HepG2 (cell line): ENCODE measurements around the gene CTSA. TPM values are rescaled to one million over a fixed set of nuclear protein-coding genes. Genes with fewer than 3 reads are reported as not detected.

Source experiments
- ATF7 ChIP-seq, 2 experiments: fragments of 450-650 bp in 1 of 2; sonication (generic) in 1 of 2; formaldehyde crosslinking in 1 of 2; IDR thresholded peaks; 2 replicates each; pipeline versions ENCODE4 v1.4.0 to v1.6.1; 2016 to 2020; ENCODE audit warnings: antibody characterized with exemption in 1 of 2, mild to moderate bottlenecking in 1 of 2, missing genetic modification reagents in 1 of 2
- ATRX ChIP-seq: sonication (generic); formaldehyde crosslinking; IDR thresholded peaks from 2 replicates; pipeline ENCODE4 v1.4.0; 2020; ENCODE audit warnings: missing genetic modification reagents, borderline replicate concordance
- HMGA1 ChIP-seq: sonication (generic); formaldehyde crosslinking; conservative IDR thresholded peaks from 2 replicates; pipeline ENCODE4 v1.4.0; 2020; ENCODE audit warnings: missing genetic modification reagents
- HNRNPK ChIP-seq: fragments of 200-400 bp; formaldehyde crosslinking; IDR thresholded peaks from 2 replicates; pipeline ENCODE4 v1.6.1; 2018; ENCODE audit warnings: low read length, low read depth, moderate library complexity, mild to moderate bottlenecking; ENCODE audit not compliant: poor library complexity, severe bottlenecking
- JARID2 ChIP-seq: sonication (generic); formaldehyde crosslinking; IDR thresholded peaks from 2 replicates; pipeline ENCODE4 v1.8.1; 2023; ENCODE audit warnings: missing genetic modification reagents, inconsistent platforms; ENCODE audit not compliant: insufficient replicate concordance
- KDM4B ChIP-seq: sonication (generic); formaldehyde crosslinking; IDR thresholded peaks from 2 replicates; pipeline ENCODE4 v1.4.0; 2020; ENCODE audit warnings: missing genetic modification reagents
- NFE2L1 ChIP-seq: sonication (generic); formaldehyde crosslinking; IDR thresholded peaks from 2 replicates; pipeline ENCODE4 v1.4.0; 2020; ENCODE audit warnings: missing genetic modification reagents, mild to moderate bottlenecking, borderline replicate concordance
- RBM22 ChIP-seq: fragments of 200-400 bp; formaldehyde crosslinking; optimal IDR thresholded peaks from 2 replicates; pipeline ENCODE3; 2017; ENCODE audit warnings: mild to moderate bottlenecking, low read length, moderate library complexity
- SOX5 ChIP-seq: IDR thresholded peaks from 2 replicates; pipeline ENCODE4 v1.6.1; 2016; ENCODE audit warnings: borderline replicate concordance
- SRF ChIP-seq: IDR thresholded peaks from 2 replicates; pipeline ENCODE4 v1.6.1; 2011; ENCODE audit warnings: mild to moderate bottlenecking, low read depth, low read length, moderate library complexity
- STAG1 ChIP-seq: sonication (generic); formaldehyde crosslinking; IDR thresholded peaks from 2 replicates; pipeline ENCODE4 v1.4.0; 2020; ENCODE audit warnings: missing genetic modification reagents
- ZMYM4 ChIP-seq: sonication (generic); formaldehyde crosslinking; IDR thresholded peaks from 2 replicates; pipeline ENCODE4 v1.8.1; 2023; ENCODE audit warnings: mild to moderate bottlenecking, missing genetic modification reagents
- ZNF441 ChIP-seq: sonication (generic); formaldehyde crosslinking; IDR thresholded peaks from 2 replicates; pipeline ENCODE4 v1.7.0; 2021; ENCODE audit warnings: missing genetic modification reagents, borderline replicate concordance
- ZNF501 ChIP-seq: sonication (generic); formaldehyde crosslinking; IDR thresholded peaks from 2 replicates; pipeline ENCODE4 v1.5.1; 2020; ENCODE audit warnings: mild to moderate bottlenecking, moderate library complexity, missing genetic modification reagents
- ZNF572 ChIP-seq: sonication (generic); formaldehyde crosslinking; IDR thresholded peaks from 2 replicates; pipeline ENCODE4 v1.5.1; 2020; ENCODE audit warnings: mild to moderate bottlenecking, missing genetic modification reagents
- ZNF589 ChIP-seq: sonication (generic); formaldehyde crosslinking; conservative IDR thresholded peaks from 2 replicates; pipeline ENCODE4 v1.8.0; 2022; ENCODE audit warnings: mild to moderate bottlenecking, moderate library complexity, missing genetic modification reagents
- ZNF709 ChIP-seq: sonication (generic); formaldehyde crosslinking; IDR thresholded peaks from 2 replicates; pipeline ENCODE4 v1.5.0; 2020; ENCODE audit warnings: mild to moderate bottlenecking, missing genetic modification reagents
- polyA plus RNA-seq, 8 experiments: library from polyadenylated mRNA; depleted of rRNA in 3 of 8; stranded (reverse) in 7 of 8; unstranded in 1 of 8; fragments of >200 nt; fragmentation: Illumina TruSeq in 4 of 8; extraction: Trizol in 4 of 8; gene quantifications; 2 replicates each; pipeline versions ENCODE4 v1.2.1 to v1.2.3, GENCODE V29; 2011 to 2016; ENCODE audit warnings: low read depth in 4 of 8, missing spikeins in 1 of 8, mixed read lengths in 1 of 8; ENCODE audit not compliant: insufficient read depth in 1 of 8
- total RNA-seq, 5 experiments: library from RNA; depleted of rRNA; stranded (reverse); fragments of >200 nt; fragmentation: Illumina TruSeq; extraction: Trizol; gene quantifications; 2 replicates each; pipeline ENCODE4 v1.2.3, GENCODE V29; 2016; ENCODE audit warnings: low read depth in 1 of 5
- TF ChIP-seq, protein P1 (sequence below): sonication (generic); formaldehyde crosslinking; IDR thresholded peaks from 2 replicates; pipeline ENCODE4 v1.5.0; 2020; ENCODE audit warnings: missing genetic modification reagents, mild to moderate bottlenecking, borderline replicate concordance
- TF ChIP-seq, protein P2 (sequence below): sonication (generic); formaldehyde crosslinking; IDR thresholded peaks from 2 replicates; pipeline ENCODE4 v1.4.0; 2020; ENCODE audit warnings: missing genetic modification reagents, low read depth, mild to moderate bottlenecking, borderline replicate concordance
- TF ChIP-seq, protein P3 (sequence below): sonication (generic); formaldehyde crosslinking; conservative IDR thresholded peaks from 2 replicates; pipeline ENCODE4 v1.8.1; 2023; ENCODE audit warnings: missing genetic modification reagents
- TF ChIP-seq, protein P4 (sequence below): sonication (generic); formaldehyde crosslinking; IDR thresholded peaks from 2 replicates; pipeline ENCODE4 v1.5.1; 2020; ENCODE audit warnings: mild to moderate bottlenecking, missing genetic modification reagents, borderline replicate concordance
- TF ChIP-seq, protein P5 (sequence below), 2 experiments: fragments of 450-650 bp in 1 of 2; sonication (generic) in 1 of 2; formaldehyde crosslinking; IDR thresholded peaks; 2 replicates each; pipeline versions ENCODE4 v1.5.0 to v1.8.0; 2020 to 2022; ENCODE audit warnings: mild to moderate bottlenecking in 1 of 2, missing genetic modification reagents in 1 of 2

Gene CTSA
- total and polyA plus RNA-seq, 2 of the 13 experiments (the other 11 are each of a cell fraction or from before 2014, with no cell fraction given): 202 to 231 TPM

DNA sequence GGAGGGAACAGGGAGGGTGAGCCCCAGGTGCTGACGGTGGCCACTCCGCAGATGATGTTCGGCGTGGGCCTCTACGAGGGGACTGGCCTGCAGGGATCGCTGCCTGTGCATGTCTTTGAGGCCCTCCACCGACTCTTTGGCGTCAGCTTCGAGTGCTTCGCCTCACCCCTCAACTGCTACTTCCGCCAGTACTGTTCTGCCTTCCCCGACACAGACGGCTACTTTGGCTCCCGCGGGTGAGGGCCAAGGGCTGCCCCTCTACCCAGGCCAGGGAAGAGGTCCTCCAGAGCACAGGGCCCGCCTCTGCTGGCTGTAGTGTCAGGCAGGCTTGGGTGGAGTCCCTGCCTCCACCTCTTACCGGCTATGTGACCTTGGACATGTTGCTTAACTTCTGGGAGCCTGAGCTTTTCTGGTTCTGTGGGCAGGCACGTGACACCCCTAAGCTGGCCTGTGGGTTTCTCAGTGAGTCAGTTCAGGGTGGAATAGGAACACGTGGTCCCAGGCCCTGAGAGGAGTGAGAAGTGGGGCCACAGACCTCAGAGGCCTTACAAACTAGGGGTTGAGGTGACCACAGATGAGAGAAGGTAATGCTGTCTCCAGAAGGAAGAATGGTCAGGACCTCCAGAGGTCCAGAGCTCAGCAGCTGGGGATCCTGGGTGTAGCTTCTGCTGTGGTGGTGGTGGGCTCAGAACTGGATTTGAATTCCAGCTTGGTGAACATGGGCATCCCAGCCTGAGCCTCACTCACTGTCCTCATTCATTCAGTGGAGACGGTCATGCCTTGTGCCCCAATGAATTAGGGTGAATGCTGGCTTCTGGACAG is 55.2 kb downstream of the CTSA start (continued):
- TF ChIP-seq, protein P1, sequence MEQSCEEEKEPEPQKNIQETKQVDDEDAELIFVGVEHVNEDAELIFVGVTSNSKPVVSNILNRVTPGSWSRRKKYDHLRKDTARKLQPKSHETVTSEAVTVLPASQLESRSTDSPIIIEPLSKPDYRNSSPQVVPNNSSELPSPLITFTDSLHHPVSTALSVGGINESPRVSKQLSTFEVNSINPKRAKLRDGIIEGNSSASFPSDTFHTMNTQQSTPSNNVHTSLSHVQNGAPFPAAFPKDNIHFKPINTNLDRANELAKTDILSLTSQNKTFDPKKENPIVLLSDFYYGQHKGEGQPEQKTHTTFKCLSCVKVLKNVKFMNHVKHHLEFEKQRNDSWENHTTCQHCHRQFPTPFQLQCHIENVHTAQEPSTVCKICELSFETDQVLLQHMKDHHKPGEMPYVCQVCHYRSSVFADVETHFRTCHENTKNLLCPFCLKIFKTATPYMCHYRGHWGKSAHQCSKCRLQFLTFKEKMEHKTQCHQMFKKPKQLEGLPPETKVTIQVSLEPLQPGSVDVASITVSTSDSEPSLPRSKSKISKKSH: peak; percentile 2; the same call in 1 of the 2 replicates
- TF ChIP-seq, protein P2, sequence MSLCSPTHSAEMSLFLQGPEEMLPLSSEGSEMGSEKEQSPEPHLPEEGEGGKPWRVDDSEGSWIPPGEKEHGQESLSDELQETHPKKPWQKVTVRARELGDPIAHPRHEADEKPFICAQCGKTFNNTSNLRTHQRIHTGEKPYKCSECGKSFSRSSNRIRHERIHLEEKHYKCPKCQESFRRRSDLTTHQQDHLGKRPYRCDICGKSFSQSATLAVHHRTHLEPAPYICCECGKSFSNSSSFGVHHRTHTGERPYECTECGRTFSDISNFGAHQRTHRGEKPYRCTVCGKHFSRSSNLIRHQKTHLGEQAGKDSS: peak; percentile 96
- no peak for TF ChIP-seq HNRNPK
- TF ChIP-seq ATF7 (IDR thresholded peaks at IDR 0.05): no peak
- TF ChIP-seq ATF7 (CRISPR knock-in tag; IDR thresholded peaks at IDR 0.05): peak; percentile 40; the same call in 1 of the 2 replicates
- TF ChIP-seq ZNF441: 0 out of 2 replicates have a peak, but pooled peaks have one; percentile 70
- TF ChIP-seq, protein P3, sequence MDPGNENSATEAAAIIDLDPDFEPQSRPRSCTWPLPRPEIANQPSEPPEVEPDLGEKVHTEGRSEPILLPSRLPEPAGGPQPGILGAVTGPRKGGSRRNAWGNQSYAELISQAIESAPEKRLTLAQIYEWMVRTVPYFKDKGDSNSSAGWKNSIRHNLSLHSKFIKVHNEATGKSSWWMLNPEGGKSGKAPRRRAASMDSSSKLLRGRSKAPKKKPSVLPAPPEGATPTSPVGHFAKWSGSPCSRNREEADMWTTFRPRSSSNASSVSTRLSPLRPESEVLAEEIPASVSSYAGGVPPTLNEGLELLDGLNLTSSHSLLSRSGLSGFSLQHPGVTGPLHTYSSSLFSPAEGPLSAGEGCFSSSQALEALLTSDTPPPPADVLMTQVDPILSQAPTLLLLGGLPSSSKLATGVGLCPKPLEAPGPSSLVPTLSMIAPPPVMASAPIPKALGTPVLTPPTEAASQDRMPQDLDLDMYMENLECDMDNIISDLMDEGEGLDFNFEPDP (CRISPR knock-in tag): 0 out of 2 replicates have a peak, but pooled peaks have one; percentile 96
- peak; percentile 49 for TF ChIP-seq STAG1 (CRISPR knock-in tag)
- TF ChIP-seq NFE2L1 (CRISPR knock-in tag): no peak
- TF ChIP-seq ZNF572 (CRISPR knock-in tag): 0 out of 2 replicates have a peak, but pooled peaks have one; percentile 20
- TF ChIP-seq ZNF709 (CRISPR knock-in tag): no peak
- no peak; the same call in 1 of the 2 replicates for TF ChIP-seq ATRX
- peak; percentile 70 for TF ChIP-seq JARID2
- TF ChIP-seq SRF: no peak
- TF ChIP-seq SOX5 (CRISPR knock-in tag): peak; percentile 88
- TF ChIP-seq, protein P4, sequence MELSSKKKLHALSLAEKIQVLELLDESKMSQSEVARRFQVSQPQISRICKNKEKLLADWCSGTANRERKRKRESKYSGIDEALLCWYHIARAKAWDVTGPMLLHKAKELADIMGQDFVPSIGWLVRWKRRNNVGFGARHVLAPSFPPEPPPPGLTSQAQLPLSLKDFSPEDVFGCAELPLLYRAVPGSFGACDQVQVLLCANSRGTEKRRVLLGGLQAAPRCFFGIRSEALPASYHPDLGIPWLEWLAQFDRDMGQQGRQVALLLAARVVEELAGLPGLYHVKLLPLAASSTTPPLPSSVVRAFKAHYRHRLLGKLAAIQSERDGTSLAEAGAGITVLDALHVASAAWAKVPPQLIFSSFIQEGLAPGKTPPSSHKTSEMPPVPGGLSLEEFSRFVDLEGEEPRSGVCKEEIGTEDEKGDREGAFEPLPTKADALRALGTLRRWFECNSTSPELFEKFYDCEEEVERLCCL (CRISPR knock-in tag): no peak
- peak; percentile 93 for TF ChIP-seq ZNF501 (CRISPR knock-in tag)
- TF ChIP-seq KDM4B: peak; percentile 98
- TF ChIP-seq RBM22: peak; percentile 68
- TF ChIP-seq ZMYM4: peak; percentile 87
- TF ChIP-seq ZNF589 (CRISPR knock-in tag): no peak
- TF ChIP-seq HMGA1: no peak
- TF ChIP-seq, protein P5, sequence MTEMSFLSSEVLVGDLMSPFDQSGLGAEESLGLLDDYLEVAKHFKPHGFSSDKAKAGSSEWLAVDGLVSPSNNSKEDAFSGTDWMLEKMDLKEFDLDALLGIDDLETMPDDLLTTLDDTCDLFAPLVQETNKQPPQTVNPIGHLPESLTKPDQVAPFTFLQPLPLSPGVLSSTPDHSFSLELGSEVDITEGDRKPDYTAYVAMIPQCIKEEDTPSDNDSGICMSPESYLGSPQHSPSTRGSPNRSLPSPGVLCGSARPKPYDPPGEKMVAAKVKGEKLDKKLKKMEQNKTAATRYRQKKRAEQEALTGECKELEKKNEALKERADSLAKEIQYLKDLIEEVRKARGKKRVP (CRISPR knock-in tag; IDR thresholded peaks at IDR 0.05): peak in 1 of 2 experiments; percentile 63; a peak in 1 of 4 replicates
